Astrocyte (in vitro differentiated cells and primary cell): ENCODE measurements around the gene DCANP1.

Experiments
- CTCF ChIP-seq: IDR thresholded peaks from 2 replicates; pipeline ENCODE4 v1.5.1; 2011; ENCODE audit warnings: low read depth, mild to moderate bottlenecking, inconsistent platforms, low read length, moderate library complexity; ENCODE audit not compliant: insufficient read depth
- EZH2 ChIP-seq: IDR thresholded peaks from 2 replicates; pipeline ENCODE4 v1.6.1; 2012; ENCODE audit warnings: mild to moderate bottlenecking, low read length, inconsistent platforms; ENCODE audit not compliant: insufficient read depth

GRCh38 chr5:135444881-135445280, 2.3 kb downstream of the DCANP1 start:
- no peak for TF ChIP-seq CTCF
- no peak for TF ChIP-seq EZH2
